Hematopoietic multipotent progenitor cell (in vitro differentiated cells): ENCODE data around the gene SRSF6. TPM values are rescaled to one million over a fixed set of nuclear protein-coding genes. Genes with fewer than 3 reads are reported as not detected.
"Not testable (repeated sequence)": the region's sequence is repeated elsewhere in the genome, so short reads cannot be mapped to it uniquely, and the experiment has no call there.

Experiments used
- DNase-seq, 3 donors: peaks; one replicate each; pipeline ENCODE4 v3.0.0-alpha.2; 2011 to 2015; ENCODE audit warnings: low read depth in 2 of 3, low spot score in 2 of 3
- small RNA-seq: library from RNA; depleted of rRNA; stranded (forward); fragments of <200 nt; gene quantifications from one replicate; pipeline ENCODE3, GENCODE V24; 2012
- total RNA-seq: library from RNA; depleted of rRNA; stranded (reverse); fragments of >200 nt; gene quantifications from one replicate; pipeline ENCODE4 v1.2.3, GENCODE V29; 2012

Gene SRSF6
- total RNA-seq, 1 donor = 83.7 TPM

GRCh38 chr20:43472671-43473380 is 15.1 kb downstream of the SRSF6 start:
- DNase-seq = peak in 2 of 3 donors; percentile 48 to 79

GRCh38 chr20:43473381-43473704 is 15.6 kb downstream of the SRSF6 start:
- no peak for DNase-seq

DNA sequence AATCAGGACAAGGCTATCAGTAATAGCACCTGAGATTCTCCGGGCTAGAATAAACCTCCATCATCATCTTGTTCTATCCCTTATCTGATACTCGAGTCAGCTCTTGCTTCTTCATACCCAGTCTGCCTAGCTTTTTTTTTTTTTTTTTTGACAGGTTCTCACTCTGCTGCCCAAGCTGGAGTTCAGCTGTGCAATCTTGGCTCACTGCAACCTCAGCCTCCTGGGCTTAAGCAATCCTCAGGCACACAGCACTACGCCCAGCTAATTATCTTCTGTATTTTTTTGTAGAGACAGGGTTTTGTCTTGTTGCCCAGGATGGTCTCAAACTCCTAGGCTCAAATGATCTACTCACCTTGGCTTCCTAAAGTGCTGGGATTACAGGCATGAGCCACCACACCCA is 19.5 kb downstream of the SRSF6 start:
- no peak for DNase-seq

GRCh38 chr20:43477619-43478018 is 19.9 kb downstream of the SRSF6 start:
- no peak for DNase-seq

DNA sequence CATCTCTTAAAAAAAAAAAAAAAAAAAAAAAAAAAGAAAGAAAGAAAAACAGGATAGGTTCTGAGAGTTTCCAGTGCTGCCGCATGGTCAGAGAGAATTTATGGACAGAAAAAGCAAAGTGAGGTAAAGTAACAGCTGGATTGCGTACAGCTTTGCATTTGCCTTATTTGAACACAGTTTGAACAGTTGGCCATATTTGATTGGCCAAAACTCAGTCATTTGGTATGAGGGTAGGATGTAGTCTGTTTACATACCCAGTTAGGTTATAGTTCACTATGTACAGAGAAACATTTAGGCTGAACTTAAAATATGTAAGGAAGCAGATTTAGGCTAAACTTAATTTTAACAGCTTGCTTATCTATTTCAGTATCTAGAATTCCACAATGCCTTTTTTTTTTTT is 32.3 kb downstream of the SRSF6 start:
- DNase-seq = no peak

GRCh38 chr20:43492101-43492500 is 34.4 kb downstream of the SRSF6 start:
- DNase-seq = no peak

DNA sequence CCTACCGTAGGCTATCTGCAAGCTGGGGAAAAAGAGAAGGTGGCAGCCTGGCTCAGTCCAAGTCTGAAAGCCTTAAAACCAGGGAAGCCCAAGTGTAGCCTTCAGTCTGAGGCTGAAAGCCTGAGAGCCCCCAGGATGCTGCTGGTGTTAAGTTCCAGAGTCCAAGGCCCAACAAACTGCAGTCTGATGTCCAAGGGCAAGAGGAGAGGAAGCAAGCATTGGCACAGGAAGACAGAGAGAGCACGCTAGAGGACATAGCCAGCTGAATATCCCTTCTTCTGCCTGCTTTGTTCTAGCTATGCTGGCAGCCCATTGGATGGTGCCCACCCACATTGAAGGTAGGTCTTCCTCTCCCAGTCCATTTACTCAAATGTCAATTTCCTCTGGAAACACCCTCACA is 37.7 kb downstream of the SRSF6 start:
- no peak for DNase-seq

- DNase-seq = not testable (repeated sequence)
Observed at GRCh38 chr20:43502021-43502420, 44.3 kb downstream of the SRSF6 start.

DNA sequence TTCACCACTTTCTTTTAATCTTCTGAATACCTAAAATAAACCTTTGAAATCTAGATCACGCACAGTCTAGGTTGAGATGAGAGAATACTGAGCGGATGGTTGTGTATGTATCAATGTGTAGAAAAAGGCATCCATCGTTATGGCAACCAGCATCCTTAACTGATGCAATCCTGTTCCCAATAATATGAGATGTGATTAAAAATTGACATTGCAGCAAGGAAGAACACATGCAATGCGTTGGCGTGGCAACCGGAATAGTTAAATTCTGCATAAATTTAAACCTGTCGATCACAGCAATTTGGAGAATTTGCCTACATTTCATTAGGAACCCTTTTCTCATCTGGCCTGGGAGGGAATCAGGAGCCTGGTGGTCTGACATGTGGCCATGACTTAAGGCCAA is 48.5 kb downstream of the SRSF6 start:
- no peak for DNase-seq

- DNase-seq = peak in 2 of 3 donors; percentile 17 to 27
Observed at GRCh38 chr20:43507150-43508080, 49.7 kb downstream of the SRSF6 start, which contains the start of gene L3MBTL1. Gene L3MBTL1 (plus strand): TSS chr20:43507697. CDS start chr20:43513504, 5,807 bp downstream.

DNA sequence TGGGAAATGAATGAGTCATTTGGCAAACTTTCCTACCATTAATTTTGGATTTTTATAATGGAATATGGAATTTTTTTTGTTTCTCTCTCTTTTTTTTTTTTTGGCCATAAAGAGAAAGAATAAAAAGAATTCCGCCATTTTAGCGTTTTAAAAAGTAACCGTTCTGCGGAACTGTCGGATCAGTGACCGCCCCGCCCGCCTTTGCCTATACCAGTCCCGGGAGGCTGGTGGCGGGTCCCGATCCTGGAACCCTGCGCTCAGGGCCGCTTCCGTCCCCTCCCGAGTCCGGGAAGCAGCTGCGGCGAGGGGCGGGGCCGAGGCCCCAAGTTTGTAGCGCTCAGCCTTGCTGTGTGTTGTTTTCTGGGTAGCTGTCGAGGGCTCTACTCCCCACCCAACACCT is 50.4 kb downstream of the SRSF6 start:
- no peak for DNase-seq

DNA sequence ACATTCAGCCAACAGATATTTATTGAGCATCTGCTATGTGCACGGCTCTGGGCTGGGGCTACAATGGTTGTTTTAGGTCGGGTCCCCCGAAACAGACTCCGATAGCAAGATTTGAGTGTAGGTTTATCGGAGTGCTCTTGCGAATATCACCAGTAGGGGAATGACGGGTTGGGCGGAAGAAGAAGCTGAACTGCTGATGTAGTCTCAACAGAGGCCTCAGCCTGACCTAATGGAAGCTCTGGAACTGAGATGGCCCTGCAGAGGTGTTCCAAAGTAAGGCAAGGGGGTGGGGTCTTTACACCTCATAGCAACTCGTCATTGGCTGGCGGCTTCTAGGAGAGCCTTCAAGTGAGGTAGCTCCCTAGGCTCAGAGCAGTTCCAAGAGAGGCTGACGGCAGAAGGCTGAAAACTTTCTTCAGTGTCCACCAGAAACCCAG is 50.9 kb downstream of the SRSF6 start:
- peak in 1 of 3 donors; percentile 17 for DNase-seq

DNA sequence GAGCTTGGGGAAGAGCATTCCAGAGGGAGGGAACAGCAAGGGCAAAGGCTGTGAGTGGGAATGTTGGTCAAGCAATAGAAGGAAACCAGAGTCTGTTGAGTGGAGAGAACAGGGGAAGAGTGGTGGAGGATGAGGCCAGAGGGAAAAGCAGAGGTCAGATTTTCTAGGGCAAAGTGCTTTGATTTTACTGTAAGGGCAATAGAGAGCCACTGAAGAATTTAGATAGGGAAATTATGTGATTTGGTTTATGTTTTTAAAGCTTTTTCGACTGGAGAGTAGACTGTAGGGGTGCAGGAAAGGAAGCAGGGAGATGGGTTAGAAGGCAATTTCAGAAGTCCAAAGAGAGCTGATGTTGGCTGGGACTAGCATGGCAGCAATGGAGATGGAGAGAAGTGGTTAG is 54.2 kb downstream of the SRSF6 start:
- no peak for DNase-seq

DNA sequence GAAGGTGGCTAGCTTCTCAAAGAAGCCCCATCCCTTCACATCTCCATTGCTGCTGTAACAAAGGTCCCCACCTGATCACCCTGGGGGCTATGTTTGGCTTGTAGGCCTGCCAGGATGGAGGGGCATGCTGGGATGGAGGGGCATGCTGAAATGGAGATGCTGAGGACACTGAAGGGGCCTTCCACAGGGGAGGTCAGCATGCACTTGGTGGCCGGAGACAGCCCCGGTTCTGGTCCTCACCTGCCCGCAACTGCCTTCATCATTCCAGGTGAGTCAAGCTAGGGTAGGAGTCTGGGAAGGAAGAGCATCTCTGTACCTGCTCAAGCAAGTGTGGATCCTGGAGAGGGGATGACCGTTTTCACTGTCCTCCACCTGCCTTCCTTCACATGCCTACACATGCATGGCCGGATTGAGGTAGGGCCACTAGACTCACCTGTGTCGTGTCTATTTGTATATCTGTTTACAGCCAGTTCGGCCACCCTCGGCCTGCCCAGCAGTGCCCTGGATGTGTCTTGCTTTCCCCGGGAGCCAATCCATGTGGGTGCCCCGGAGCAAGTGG is 55.8 kb downstream of the SRSF6 start:
- no peak for DNase-seq

Small RNAs within 50 kb of the gene (small RNA-seq; reads per million reads assigned to genes)
- gene RF00019 (not detected), gene RNU6-1251P (0.27 reads per million)

Other genes with a start within 250 kb of the SRSF6 start
- gene L3MBTL1, start 49.8 kb downstream of the SRSF6 start, total RNA-seq = 20.7 TPM
- gene SGK2, start 101.1 kb downstream of the SRSF6 start, total RNA-seq = 1.3 TPM
- 49.0 TPM for gene IFT52, start 133.0 kb downstream of the SRSF6 start, total RNA-seq
- gene MYBL2, start 209.2 kb downstream of the SRSF6 start, total RNA-seq = 7.5 TPM